ENCODE data around the gene AGGF1.
A peak's percentile ranks its signal among the peaks of the same experiment; 100 is the strongest.
"Not testable (repeated sequence)": the region's sequence is repeated elsewhere in the genome, so short reads cannot be mapped to it uniquely, and the experiment has no call there.

The AGGF1 gene

GRCh38 chr5:77077829-77078176 is 47.6 kb downstream of the AGGF1 start:
- Histone ChIP-seq H4K20me1 (ENCODE audit: low read depth, low read length) (no peaks in the 10 kb centered on the region), H3K27me3 (ENCODE audit: low read length) (no peaks in the 10 kb centered on the region), H3K9me2 (replicated peaks; ENCODE audit: insufficient read depth, low read length) (no peaks in the 10 kb centered on the region), H3K9me3 (ENCODE audit: insufficient read depth, low read length) (no peaks in the 10 kb centered on the region), H3F3A (ENCODE audit: insufficient read depth) (peaks cover 23% of the 10 kb centered on the region), H3K4me2 (ENCODE audit: low read depth, low read length, poor library complexity, severe bottlenecking) (peak overlapping the region; percentile 44), H3K9ac (ENCODE audit: low read length) (no peak overlapping the region), H3K36me3 (ENCODE audit: low read length) (0 out of 2 replicates have a peak, but pooled peaks cover 8% of the 10 kb centered on the region), H3K4me3 (ENCODE audit: insufficient read depth, low read length, poor library complexity, severe bottlenecking) (no peak overlapping the region), H2AFZ (ENCODE audit: low read depth, low read length, severe bottlenecking) (no peak overlapping the region), H3K79me2 (ENCODE audit: insufficient read depth, low read length) (no peaks in the 10 kb centered on the region), H3K27ac (ENCODE audit: low read depth, low read length) (no peak overlapping the region)
- TF ChIP-seq CTCF (IDR thresholded peaks at IDR 0.05; ENCODE audit: insufficient read depth, low read length, poor library complexity, severe bottlenecking) (no peak), EZH2phosphoT487 (conservative IDR thresholded peaks at IDR 0.05; ENCODE audit: low read length) (no peak)

- not testable (repeated sequence) for H4K20me1 ChIP-seq (ENCODE audit: low read depth, low read length); H3K9me3 ChIP-seq (ENCODE audit: insufficient read depth, low read length); H3K4me3 ChIP-seq (ENCODE audit: insufficient read depth, low read length, poor library complexity, severe bottlenecking)
Observed at GRCh38 chr5:77080479-77080878, 50.3 kb downstream of the AGGF1 start.

GRCh38 chr5:77080905-77081304 is 50.7 kb downstream of the AGGF1 start:
- TF ChIP-seq CTCF (IDR thresholded peaks at IDR 0.05; ENCODE audit: insufficient read depth, low read length, poor library complexity, severe bottlenecking) = no peak
- TF ChIP-seq EZH2phosphoT487 (conservative IDR thresholded peaks at IDR 0.05; ENCODE audit: low read length) = no peak
- Histone ChIP-seq H3K36me3 (ENCODE audit: low read length) (peaks cover 11% of the 10 kb centered on the region; the same call in 1 of the 2 replicates), H3K27me3 (ENCODE audit: low read length) (no peaks in the 10 kb centered on the region)

More at GRCh38 chr5:77080479-77080878, 50.3 kb downstream of the AGGF1 start:
- H3K27me3 ChIP-seq (ENCODE audit: low read length); H3K9ac ChIP-seq (ENCODE audit: low read length); H3K9me2 ChIP-seq (replicated peaks; ENCODE audit: insufficient read depth, low read length); H3K4me2 ChIP-seq (ENCODE audit: low read depth, low read length, poor library complexity, severe bottlenecking); H3K27ac ChIP-seq (ENCODE audit: low read depth, low read length); H3K79me2 ChIP-seq (ENCODE audit: insufficient read depth, low read length); H2AFZ ChIP-seq (ENCODE audit: low read depth, low read length, severe bottlenecking): not testable (repeated sequence)
- Histone ChIP-seq H3K36me3 (ENCODE audit: low read length) (peaks cover 11% of the 10 kb centered on the region; the same call in 1 of the 2 replicates), H3F3A (ENCODE audit: insufficient read depth) (peaks cover 17% of the 10 kb centered on the region)

GRCh38 chr5:77082280-77082679 is 52.1 kb downstream of the AGGF1 start:
- Histone ChIP-seq H3K9me3 (ENCODE audit: insufficient read depth, low read length) (no peaks in the 10 kb centered on the region), H2AFZ (ENCODE audit: low read depth, low read length, severe bottlenecking) (no peak overlapping the region), H3K27me3 (ENCODE audit: low read length) (no peaks in the 10 kb centered on the region), H4K20me1 (ENCODE audit: low read depth, low read length) (no peaks in the 10 kb centered on the region), H3K36me3 (ENCODE audit: low read length) (peaks cover 11% of the 10 kb centered on the region; the same call in 1 of the 2 replicates), H3K9me2 (replicated peaks; ENCODE audit: insufficient read depth, low read length) (no peaks in the 10 kb centered on the region), H3K4me2 (ENCODE audit: low read depth, low read length, poor library complexity, severe bottlenecking) (no peak overlapping the region), H3K79me2 (ENCODE audit: insufficient read depth, low read length) (peaks cover 9% of the 10 kb centered on the region; the same call in 1 of the 2 replicates), H3K9ac (ENCODE audit: low read length) (no peak overlapping the region), H3K4me3 (ENCODE audit: insufficient read depth, low read length, poor library complexity, severe bottlenecking) (no peak overlapping the region), H3F3A (ENCODE audit: insufficient read depth) (peaks cover 15% of the 10 kb centered on the region), H3K27ac (ENCODE audit: low read depth, low read length) (no peak overlapping the region)
- no peak for TF ChIP-seq EZH2phosphoT487 (conservative IDR thresholded peaks at IDR 0.05; ENCODE audit: low read length)
- no peak for TF ChIP-seq CTCF (IDR thresholded peaks at IDR 0.05; ENCODE audit: insufficient read depth, low read length, poor library complexity, severe bottlenecking)

More at GRCh38 chr5:77080905-77081304, 50.7 kb downstream of the AGGF1 start:
- no peak overlapping the region for H3K4me3 ChIP-seq (ENCODE audit: insufficient read depth, low read length, poor library complexity, severe bottlenecking)
- no peaks in the 10 kb centered on the region for H3K9me3 ChIP-seq (ENCODE audit: insufficient read depth, low read length)
- no peak overlapping the region for H3K4me2 ChIP-seq (ENCODE audit: low read depth, low read length, poor library complexity, severe bottlenecking)
- H3K9ac ChIP-seq (ENCODE audit: low read length) = no peak overlapping the region
- no peak overlapping the region for H3K27ac ChIP-seq (ENCODE audit: low read depth, low read length)
- H3F3A ChIP-seq (ENCODE audit: insufficient read depth) = peaks cover 15% of the 10 kb centered on the region
- H3K79me2 ChIP-seq (ENCODE audit: insufficient read depth, low read length) = peaks cover 5% of the 10 kb centered on the region; the same call in 1 of the 2 replicates
- no peaks in the 10 kb centered on the region for H3K9me2 ChIP-seq (replicated peaks; ENCODE audit: insufficient read depth, low read length)
- no peak overlapping the region for H2AFZ ChIP-seq (ENCODE audit: low read depth, low read length, severe bottlenecking)
- H4K20me1 ChIP-seq (ENCODE audit: low read depth, low read length) = no peaks in the 10 kb centered on the region
